GM19438 (cell line): ENCODE results near the gene APOL1.

Experiments used
- ATAC-seq: cut with Tn5 transposase; IDR thresholded peaks from one replicate; pipeline ENCODE4 v1.9.1; 2021; ENCODE audit warnings: low read depth; ENCODE audit not compliant: unreplicated experiment

APOL1 gene

GRCh38 chr22:36305813-36306212, 52.9 kb downstream of the APOL1 start:
- ATAC-seq: no peak

DNA sequence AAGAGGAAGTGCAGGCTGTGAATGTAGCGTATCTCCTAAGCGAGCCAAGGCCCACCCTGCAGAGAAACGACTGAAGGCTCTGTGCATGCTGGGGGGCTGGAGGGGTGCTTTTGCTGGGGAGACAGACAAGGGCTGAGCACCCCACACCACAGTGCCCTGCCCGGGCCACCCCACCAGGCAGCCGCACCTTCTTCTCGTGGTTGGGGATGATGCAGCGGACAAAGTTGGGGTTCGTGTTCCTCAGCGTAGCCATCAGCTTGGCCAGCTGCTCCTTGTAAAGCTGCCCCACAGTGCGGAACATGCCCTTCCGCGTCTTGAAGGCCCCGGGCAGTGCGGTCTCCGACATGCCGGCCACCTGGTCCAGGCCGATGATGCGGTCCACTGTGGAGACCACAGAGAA, 53.3 kb downstream of the APOL1 start:
- ATAC-seq: no peak

- no peak for ATAC-seq
Measured at GRCh38 chr22:36308880-36309279, 55.9 kb downstream of the APOL1 start.

DNA sequence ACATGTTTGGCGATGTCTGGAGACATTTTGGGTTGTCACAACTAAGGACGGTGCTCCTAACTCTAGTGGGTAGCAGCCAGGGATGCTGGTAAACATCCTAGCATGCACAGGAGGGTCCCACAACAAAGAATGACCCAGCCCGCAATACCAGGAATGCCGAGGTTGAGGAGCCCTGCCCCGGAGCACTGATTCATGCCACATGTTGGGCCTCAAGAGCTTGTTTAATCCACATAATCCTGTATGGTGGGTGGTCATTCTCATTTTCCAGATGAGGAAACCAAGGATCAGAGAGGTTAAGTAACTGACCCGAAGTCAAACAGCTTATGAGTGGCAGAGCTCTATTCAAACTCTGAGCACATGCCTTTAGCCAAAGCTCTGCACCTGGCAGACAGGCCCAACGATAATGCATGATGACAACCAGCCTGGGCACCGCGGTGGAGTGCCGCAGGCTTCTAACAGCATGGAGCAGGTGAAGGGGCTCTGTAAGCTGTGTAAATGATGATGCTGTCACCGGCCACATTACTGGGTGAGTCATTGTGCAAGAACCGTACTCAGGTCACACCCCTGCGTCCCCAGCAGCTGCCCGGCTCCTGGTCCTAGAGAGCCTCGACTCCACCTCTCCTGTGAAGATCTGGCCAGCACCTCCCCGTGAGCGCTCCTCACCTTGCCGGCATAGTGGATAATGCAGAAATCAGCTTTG, 58.6 kb downstream of the APOL1 start:
- ATAC-seq: no peak

- ATAC-seq: no peak
Measured at GRCh38 chr22:36315325-36315724, 62.4 kb downstream of the APOL1 start.

DNA sequence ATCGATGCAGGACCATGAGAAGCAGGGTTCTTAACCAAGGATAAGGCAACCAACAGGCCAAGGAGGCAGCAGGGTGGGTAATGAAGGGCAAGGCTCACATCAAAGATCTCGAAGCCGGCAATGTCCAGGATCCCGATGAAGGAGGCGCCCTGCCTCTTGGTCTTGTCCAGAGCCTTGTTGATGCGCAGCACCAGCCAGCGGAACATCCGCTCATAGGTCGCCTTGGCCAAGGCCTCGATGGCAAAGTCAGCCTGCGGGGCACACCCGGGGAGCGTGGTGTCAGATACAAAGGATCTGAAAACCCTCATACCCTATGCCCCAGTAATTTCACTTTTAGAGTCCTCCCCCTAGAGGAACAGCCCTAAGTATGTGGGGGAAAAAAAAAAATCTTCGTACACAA, 63.5 kb downstream of the APOL1 start:
- ATAC-seq: no peak
